ENCODE measurements around the gene TFDP2.

DNA sequence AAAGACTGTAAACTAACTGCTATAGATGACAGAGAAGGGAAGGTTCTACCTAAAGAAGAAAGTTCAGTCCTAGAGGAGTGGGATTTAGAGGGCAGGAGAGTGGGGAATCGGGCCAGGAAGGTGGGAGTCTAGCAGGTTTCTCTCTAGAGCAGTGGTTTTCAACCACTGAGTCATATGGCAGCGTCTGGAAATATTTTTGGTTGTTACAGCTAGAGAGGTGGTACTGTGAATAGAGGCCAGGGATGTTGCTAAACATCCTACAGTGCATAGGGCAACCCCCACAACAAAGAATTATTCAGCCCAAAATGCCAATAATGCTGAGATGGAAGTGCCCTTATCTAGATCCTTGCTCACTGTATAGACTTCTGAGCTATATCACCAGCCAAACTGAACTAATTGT lies 244.2 kb downstream of the TFDP2 start:
- TF ChIP-seq, protein P1, sequence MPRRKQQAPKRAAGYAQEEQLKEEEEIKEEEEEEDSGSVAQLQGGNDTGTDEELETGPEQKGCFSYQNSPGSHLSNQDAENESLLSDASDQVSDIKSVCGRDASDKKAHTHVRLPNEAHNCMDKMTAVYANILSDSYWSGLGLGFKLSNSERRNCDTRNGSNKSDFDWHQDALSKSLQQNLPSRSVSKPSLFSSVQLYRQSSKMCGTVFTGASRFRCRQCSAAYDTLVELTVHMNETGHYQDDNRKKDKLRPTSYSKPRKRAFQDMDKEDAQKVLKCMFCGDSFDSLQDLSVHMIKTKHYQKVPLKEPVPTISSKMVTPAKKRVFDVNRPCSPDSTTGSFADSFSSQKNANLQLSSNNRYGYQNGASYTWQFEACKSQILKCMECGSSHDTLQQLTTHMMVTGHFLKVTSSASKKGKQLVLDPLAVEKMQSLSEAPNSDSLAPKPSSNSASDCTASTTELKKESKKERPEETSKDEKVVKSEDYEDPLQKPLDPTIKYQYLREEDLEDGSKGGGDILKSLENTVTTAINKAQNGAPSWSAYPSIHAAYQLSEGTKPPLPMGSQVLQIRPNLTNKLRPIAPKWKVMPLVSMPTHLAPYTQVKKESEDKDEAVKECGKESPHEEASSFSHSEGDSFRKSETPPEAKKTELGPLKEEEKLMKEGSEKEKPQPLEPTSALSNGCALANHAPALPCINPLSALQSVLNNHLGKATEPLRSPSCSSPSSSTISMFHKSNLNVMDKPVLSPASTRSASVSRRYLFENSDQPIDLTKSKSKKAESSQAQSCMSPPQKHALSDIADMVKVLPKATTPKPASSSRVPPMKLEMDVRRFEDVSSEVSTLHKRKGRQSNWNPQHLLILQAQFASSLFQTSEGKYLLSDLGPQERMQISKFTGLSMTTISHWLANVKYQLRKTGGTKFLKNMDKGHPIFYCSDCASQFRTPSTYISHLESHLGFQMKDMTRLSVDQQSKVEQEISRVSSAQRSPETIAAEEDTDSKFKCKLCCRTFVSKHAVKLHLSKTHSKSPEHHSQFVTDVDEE (CRISPR knock-in tag; IDR thresholded peaks at IDR 0.05) = no peak
- TF ChIP-seq, protein P2, sequence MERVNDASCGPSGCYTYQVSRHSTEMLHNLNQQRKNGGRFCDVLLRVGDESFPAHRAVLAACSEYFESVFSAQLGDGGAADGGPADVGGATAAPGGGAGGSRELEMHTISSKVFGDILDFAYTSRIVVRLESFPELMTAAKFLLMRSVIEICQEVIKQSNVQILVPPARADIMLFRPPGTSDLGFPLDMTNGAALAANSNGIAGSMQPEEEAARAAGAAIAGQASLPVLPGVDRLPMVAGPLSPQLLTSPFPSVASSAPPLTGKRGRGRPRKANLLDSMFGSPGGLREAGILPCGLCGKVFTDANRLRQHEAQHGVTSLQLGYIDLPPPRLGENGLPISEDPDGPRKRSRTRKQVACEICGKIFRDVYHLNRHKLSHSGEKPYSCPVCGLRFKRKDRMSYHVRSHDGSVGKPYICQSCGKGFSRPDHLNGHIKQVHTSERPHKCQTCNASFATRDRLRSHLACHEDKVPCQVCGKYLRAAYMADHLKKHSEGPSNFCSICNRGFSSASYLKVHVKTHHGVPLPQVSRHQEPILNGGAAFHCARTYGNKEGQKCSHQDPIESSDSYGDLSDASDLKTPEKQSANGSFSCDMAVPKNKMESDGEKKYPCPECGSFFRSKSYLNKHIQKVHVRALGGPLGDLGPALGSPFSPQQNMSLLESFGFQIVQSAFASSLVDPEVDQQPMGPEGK (CRISPR knock-in tag; IDR thresholded peaks at IDR 0.05; ENCODE audit: borderline replicate concordance) = no peak
- TF ChIP-seq ZFP3 (CRISPR knock-in tag; IDR thresholded peaks at IDR 0.05) = no peak
- no peak for TF ChIP-seq PPARA (CRISPR knock-in tag; IDR thresholded peaks at IDR 0.05; ENCODE audit: borderline replicate concordance)
- TF ChIP-seq SNAI2 (CRISPR knock-in tag; IDR thresholded peaks at IDR 0.05) = no peak
- no peak for TF ChIP-seq OSR1 (CRISPR knock-in tag; IDR thresholded peaks at IDR 0.05)
- TF ChIP-seq TCF4 (CRISPR knock-in tag; IDR thresholded peaks at IDR 0.05; ENCODE audit: borderline replicate concordance) = no peak
- no peak for TF ChIP-seq ARNTL (CRISPR knock-in tag; IDR thresholded peaks at IDR 0.05; ENCODE audit: borderline replicate concordance, low read depth)
